Epithelial cell of prostate (primary cell): ENCODE results near the gene CTCF.
"Not testable (repeated sequence)": the region's sequence is repeated elsewhere in the genome, so short reads cannot be mapped to it uniquely, and the experiment has no call there.

ENCODE experiments used
- DNase-seq: peaks from one replicate; pipeline ENCODE4 v3.0.0-alpha.2; 2011; ENCODE audit warnings: low read depth, low spot score
- H3K27ac ChIP-seq: fragments of 450-650 bp; 2 replicates; pipeline ENCODE4 v1.5.1; 2017; ENCODE audit warnings: mild to moderate bottlenecking

Gene CTCF

GRCh38 chr16:67533024-67533560, 29.2 kb upstream of the CTCF start:
- no peak overlapping the region for H3K27ac ChIP-seq
- no peak for DNase-seq

- not testable (repeated sequence) for H3K27ac ChIP-seq, DNase-seq
Observed at GRCh38 chr16:67533987-67534386, 28.3 kb upstream of the CTCF start.

- no peak overlapping the region for H3K27ac ChIP-seq
- no peak for DNase-seq
Observed at GRCh38 chr16:67534431-67534830, 27.9 kb upstream of the CTCF start.

- no peak for DNase-seq
- H3K27ac ChIP-seq = no peak overlapping the region
Observed at GRCh38 chr16:67535201-67535600, 27.1 kb upstream of the CTCF start.

- H3K27ac ChIP-seq = peak overlapping the region; percentile 68
- DNase-seq = no peak
Observed at GRCh38 chr16:67537270-67537635, 25.1 kb upstream of the CTCF start.

- peak overlapping the region; percentile 68 for H3K27ac ChIP-seq
- DNase-seq = no peak
Observed at GRCh38 chr16:67537636-67538591, 24.4 kb upstream of the CTCF start.

GRCh38 chr16:67538666-67539101, 23.6 kb upstream of the CTCF start:
- H3K27ac ChIP-seq = no peak overlapping the region
- no peak for DNase-seq

- no peak for DNase-seq
- no peak overlapping the region for H3K27ac ChIP-seq
Observed at GRCh38 chr16:67539271-67539670, 23.1 kb upstream of the CTCF start.

GRCh38 chr16:67539691-67540635, 22.4 kb upstream of the CTCF start:
- DNase-seq = no peak

GRCh38 chr16:67540756-67541155, 21.6 kb upstream of the CTCF start:
- H3K27ac ChIP-seq = no peak overlapping the region
- DNase-seq = no peak

More at GRCh38 chr16:67539691-67540635, 22.4 kb upstream of the CTCF start:
- no peak overlapping the region for H3K27ac ChIP-seq

- H3K27ac ChIP-seq = no peak overlapping the region
Observed at GRCh38 chr16:67541391-67542263, 20.7 kb upstream of the CTCF start.

GRCh38 chr16:67542464-67542863, 19.9 kb upstream of the CTCF start:
- DNase-seq = no peak
- no peak overlapping the region for H3K27ac ChIP-seq

More at GRCh38 chr16:67541391-67542263, 20.7 kb upstream of the CTCF start:
- no peak for DNase-seq

GRCh38 chr16:67543036-67543435, 19.3 kb upstream of the CTCF start:
- DNase-seq = no peak
- no peak overlapping the region for H3K27ac ChIP-seq

GRCh38 chr16:67543582-67543981, 18.7 kb upstream of the CTCF start:
- H3K27ac ChIP-seq = no peak overlapping the region
- no peak for DNase-seq

GRCh38 chr16:67544329-67544841, 17.9 kb upstream of the CTCF start:
- DNase-seq = no peak
- H3K27ac ChIP-seq = no peak overlapping the region

- DNase-seq = no peak
- no peak overlapping the region for H3K27ac ChIP-seq
Observed at GRCh38 chr16:67544844-67545664, 17.3 kb upstream of the CTCF start.

- no peak for DNase-seq
Observed at GRCh38 chr16:67545665-67546024, 16.7 kb upstream of the CTCF start.

GRCh38 chr16:67546091-67546501, 16.2 kb upstream of the CTCF start:
- no peak for DNase-seq
- no peak overlapping the region for H3K27ac ChIP-seq

More at GRCh38 chr16:67545665-67546024, 16.7 kb upstream of the CTCF start:
- no peak overlapping the region for H3K27ac ChIP-seq
